ENCODE results near the gene ZBTB20.

The ZBTB20 gene

DNA sequence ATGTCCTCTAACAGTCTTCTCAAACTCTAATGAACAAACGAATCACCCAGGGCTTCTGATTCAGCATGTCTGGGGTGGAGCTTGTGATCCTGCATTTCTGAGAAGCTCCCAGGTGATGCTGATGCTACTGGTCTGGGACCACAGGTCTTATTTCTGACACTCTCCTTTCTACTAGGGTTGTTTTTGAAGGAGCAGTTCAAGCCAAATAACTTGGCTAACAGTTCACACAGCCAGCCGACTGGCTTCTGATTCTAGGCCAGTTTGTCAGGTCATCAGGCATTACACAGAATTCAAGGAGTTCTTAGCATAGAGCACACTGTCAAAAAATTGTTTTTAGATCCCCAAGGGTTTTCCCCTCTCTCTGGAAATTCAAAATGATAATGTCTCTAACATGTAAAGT lies 752.5 kb downstream of the ZBTB20 start:
- FAIRE-seq (no peak), DNase-seq (ENCODE audit: insufficient read length, low spot score) (no peak)
- TF ChIP-seq, protein P1, sequence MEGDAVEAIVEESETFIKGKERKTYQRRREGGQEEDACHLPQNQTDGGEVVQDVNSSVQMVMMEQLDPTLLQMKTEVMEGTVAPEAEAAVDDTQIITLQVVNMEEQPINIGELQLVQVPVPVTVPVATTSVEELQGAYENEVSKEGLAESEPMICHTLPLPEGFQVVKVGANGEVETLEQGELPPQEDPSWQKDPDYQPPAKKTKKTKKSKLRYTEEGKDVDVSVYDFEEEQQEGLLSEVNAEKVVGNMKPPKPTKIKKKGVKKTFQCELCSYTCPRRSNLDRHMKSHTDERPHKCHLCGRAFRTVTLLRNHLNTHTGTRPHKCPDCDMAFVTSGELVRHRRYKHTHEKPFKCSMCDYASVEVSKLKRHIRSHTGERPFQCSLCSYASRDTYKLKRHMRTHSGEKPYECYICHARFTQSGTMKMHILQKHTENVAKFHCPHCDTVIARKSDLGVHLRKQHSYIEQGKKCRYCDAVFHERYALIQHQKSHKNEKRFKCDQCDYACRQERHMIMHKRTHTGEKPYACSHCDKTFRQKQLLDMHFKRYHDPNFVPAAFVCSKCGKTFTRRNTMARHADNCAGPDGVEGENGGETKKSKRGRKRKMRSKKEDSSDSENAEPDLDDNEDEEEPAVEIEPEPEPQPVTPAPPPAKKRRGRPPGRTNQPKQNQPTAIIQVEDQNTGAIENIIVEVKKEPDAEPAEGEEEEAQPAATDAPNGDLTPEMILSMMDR (IDR thresholded peaks at IDR 0.05; ENCODE audit: insufficient read depth, missing control alignments): no peak

GRCh38 chr3:114393367-114394072 lies 753.6 kb downstream of the ZBTB20 start:
- FAIRE-seq (no peak), DNase-seq (ENCODE audit: insufficient read length, low spot score) (no peak)
- TF ChIP-seq, protein P1 (IDR thresholded peaks at IDR 0.05; ENCODE audit: insufficient read depth, missing control alignments): no peak

DNA sequence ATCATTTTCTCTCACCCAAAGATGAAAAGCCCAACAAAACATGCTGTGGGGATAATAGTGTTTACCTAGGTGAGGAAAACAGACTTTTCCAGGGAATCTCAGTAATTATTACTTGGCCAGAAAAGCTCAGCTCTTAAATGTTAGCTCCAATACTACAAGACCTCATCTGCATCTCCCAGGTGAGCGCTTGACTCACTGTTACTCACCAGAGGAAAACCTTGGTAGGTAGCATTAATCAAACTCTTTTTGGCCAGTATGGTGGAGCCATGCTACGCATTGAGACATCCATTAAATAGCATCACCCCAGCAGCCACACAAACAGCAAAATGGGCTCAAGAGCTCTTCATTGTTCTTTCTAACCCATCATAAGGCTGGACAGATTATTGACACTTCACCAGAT lies 754.3 kb downstream of the ZBTB20 start:
- TF ChIP-seq, protein P1 (IDR thresholded peaks at IDR 0.05; ENCODE audit: insufficient read depth, missing control alignments): no peak
- FAIRE-seq (no peak), DNase-seq (ENCODE audit: insufficient read length, low spot score) (no peak)

DNA sequence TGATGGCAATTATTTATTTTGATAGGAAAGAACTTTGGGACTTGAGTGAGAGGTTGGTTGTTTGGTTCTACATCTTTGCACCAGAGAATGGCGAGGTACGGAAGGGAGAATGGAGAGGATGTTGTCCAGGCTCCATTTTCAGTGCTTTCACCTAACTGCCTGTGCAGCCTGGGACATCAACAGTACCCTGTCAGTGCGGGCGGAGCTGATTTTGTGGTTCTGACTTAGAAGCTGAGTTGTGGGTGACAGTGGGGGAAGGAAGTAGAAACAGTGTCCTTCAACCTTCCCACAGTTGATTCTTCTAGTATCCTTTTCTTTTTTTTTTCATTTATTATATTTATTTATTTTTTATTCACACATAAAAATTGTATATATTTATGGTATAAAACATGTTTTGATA lies 757.9 kb downstream of the ZBTB20 start:
- DNase-seq (ENCODE audit: insufficient read length, low spot score) (no peak), FAIRE-seq (no peak)
- TF ChIP-seq, protein P1 (IDR thresholded peaks at IDR 0.05; ENCODE audit: insufficient read depth, missing control alignments): no peak

GRCh38 chr3:114384558-114384903 lies 762.6 kb downstream of the ZBTB20 start:
- no peak for FAIRE-seq
- no peak for DNase-seq (ENCODE audit: insufficient read length, low spot score)
- TF ChIP-seq, protein P1 (IDR thresholded peaks at IDR 0.05; ENCODE audit: insufficient read depth, missing control alignments): no peak

GRCh38 chr3:114383875-114384557 lies 763.1 kb downstream of the ZBTB20 start:
- DNase-seq (ENCODE audit: insufficient read length, low spot score) (peak; percentile 17), FAIRE-seq (no peak)
- TF ChIP-seq, protein P1 (IDR thresholded peaks at IDR 0.05; ENCODE audit: insufficient read depth, missing control alignments): peak; percentile 88

- no peak for FAIRE-seq
- no peak for DNase-seq (ENCODE audit: insufficient read length, low spot score)
- TF ChIP-seq, protein P1 (IDR thresholded peaks at IDR 0.05; ENCODE audit: insufficient read depth, missing control alignments): no peak
These were observed 766.8 kb downstream of the ZBTB20 start for GRCh38 chr3:114380233-114380651.
